ENCODE data around the gene THAP8.

DNA sequence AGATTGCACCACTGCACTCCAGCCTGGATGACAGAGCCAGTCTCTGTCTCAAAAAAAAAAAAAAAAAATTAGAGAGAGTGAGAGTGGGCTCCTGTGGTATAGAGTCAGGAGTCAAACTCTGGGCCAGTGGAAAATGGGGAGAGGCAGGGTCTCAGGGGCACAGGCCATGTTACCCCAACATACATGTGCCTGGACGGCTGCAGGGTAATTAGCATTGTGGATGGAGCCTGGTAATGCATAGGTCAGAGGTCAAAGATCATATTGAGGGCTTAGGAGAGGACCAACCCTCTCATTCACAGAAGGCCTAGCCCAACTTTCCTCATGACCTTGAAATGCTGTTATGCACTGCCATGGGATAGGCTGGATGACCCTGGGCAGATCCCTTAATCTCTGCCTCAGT, 28.5 kb downstream of the THAP8 start:
- TF ChIP-seq PAX5 (IDR thresholded peaks at IDR 0.05; ENCODE audit: insufficient read depth, low read length, severe bottlenecking): no peak
- no peak for TF ChIP-seq POLR2A (IDR thresholded peaks at IDR 0.05; ENCODE audit: low read depth, low read length)
- TF ChIP-seq SPI1 (IDR thresholded peaks at IDR 0.05; ENCODE audit: low read depth, low read length): no peak
- TF ChIP-seq POLR2AphosphoS5 (IDR thresholded peaks at IDR 0.05; ENCODE audit: low read depth, low read length): no peak

All from GM12891 (cell line).